HG03196 (cell line): ENCODE measurements around the gene RIT2.

Experiments
- ATAC-seq: cut with Tn5 transposase; IDR thresholded peaks from one replicate; pipeline ENCODE4 v1.9.1; 2021; ENCODE audit not compliant: unreplicated experiment

RIT2 gene

DNA sequence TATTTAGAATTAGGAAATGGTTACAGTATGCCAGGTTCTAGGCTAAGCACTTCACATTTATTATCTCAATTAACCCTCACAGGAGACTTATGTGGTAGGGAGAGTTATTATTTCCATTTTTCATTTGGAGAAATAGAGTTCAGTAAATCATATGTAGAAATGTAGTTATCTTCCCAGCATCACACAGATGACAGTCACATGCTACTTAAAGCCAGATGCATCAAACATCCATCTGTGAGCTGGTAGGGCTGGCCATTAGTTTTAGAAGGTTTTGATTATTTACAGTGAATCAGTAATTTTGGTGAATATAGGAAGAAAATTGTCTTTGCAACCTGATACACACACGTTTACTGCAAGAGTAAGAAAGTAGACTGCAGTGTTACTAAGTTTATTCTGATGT, 97.9 kb downstream of the RIT2 start:
- ATAC-seq = no peak

DNA sequence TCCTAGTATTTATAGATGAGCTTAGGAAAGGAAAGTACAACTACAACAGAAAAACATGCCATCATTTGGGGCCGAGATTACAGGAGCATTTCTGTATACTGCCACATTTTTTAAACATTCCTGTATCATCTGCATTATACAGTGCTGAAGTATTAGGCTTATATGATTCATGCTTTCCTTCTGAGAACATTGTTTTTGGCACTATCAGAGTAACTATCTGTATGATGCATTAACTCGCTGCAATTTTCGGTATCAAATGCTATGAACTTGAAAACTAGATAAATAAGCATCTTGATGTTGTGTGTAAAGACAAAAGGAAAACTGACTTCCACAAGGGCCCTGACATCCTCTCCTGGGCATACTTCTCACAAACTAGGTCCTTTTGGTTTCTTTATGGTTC, 102.0 kb downstream of the RIT2 start:
- ATAC-seq = no peak

DNA sequence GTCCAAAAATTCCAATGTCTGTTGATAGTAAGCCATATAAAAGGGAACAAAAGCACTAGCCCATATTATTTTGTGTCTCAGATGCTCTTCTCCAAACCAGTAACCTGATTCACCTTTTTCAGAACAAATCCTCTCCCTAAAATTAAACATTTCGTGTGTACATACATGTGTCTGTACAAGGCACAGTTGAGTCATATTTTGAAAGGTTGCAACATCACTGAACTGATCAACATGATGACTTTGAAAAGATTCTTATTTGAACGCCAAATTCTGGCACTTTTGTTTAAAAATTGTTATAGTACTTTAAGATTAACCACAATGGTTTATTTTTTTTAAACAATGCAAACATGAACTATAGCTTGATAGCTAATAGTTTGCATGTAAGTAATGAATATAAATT, 102.5 kb downstream of the RIT2 start:
- no peak for ATAC-seq

DNA sequence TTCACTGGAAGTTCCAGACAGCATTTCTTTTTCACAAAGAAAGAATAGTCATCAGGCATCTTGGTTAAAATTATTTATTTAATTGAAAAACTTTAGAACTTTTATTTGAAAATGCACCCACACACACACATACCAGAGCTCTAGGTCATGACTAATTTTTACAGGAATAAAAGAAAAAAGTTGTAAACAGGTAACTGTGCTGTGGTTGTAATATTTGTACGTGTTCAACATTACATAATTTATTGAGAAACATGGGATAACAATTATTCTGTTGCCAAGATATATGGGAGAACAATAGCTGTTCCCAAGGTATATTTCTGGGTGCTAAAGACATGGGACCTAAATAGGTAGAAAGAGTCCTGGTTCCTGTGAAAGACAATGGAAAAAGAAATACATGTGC, 104.9 kb downstream of the RIT2 start:
- no peak for ATAC-seq

DNA sequence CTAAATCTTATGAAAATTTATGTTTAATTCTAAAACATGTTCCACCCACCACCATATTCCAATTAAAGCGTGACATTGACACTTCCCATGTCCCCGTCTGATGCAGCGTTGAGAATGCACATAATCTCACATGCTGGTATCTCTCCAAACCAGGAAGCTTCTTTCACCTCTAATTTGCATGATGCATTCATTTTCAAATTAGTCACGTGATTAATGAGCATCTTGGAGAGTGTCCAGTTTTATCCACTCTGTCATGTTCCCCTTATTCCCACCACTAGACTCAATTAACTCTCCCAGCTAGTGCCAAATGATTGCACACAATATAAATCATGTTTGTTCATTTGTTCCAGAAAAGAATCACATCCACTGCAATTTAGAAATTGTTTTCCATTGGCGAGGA, 105.8 kb downstream of the RIT2 start:
- ATAC-seq = no peak

DNA sequence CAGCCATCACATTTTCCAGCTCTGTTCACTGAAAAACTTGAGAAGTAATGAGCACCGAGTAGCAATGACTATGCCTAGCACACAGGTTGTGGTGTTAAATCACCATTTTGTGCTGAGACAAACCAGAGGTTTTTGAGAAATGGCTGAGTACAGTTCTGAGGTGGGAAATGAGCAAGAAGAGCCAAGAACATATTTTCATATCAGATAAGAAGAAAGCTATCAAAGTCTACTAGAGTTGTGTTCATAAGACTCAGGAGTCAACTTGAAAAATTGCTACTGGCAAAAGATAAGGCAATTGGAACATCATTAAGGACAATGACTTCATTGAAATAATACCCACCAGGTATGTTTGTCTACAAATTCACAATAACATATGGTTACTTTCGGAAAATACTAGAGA, 108.1 kb downstream of the RIT2 start:
- ATAC-seq = no peak

DNA sequence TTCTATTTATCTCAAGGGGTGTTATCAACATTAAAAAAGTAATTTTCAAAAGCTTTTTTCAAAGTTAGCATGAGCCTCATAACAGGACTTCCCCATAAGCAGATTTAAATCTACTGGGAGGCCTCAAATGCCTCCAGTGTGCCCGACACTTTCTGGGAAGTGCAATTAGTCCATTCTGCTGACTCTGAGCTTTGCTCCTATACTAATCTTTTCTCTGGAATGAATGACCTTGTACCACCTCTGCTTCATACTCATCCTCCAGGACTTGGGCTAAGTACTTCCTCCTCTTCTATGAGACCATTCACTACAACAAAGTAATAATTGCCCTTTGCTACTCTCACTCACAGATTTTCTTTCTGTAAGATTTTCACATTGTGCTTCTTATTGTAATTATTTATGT, 111.1 kb downstream of the RIT2 start:
- no peak for ATAC-seq

DNA sequence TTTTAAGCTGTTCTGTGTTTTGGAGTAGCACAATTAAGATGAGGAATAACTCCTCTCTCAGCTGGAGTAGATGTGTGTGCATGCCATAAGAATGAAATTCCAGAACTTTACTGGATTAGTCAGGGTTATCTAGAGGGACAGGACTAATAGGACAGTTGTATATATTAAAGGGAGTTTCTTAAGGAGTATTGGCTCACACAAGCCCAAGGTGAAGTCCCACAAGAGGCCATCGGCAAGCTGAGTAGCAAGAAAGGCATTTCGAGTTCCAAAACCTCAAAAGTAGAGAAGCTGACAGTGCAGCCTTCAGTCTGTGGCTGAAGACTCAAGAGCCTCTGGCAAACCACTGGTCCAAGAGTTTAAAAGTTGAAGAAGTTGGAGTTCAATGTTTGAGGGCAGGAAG, 113.7 kb downstream of the RIT2 start:
- no peak for ATAC-seq

DNA sequence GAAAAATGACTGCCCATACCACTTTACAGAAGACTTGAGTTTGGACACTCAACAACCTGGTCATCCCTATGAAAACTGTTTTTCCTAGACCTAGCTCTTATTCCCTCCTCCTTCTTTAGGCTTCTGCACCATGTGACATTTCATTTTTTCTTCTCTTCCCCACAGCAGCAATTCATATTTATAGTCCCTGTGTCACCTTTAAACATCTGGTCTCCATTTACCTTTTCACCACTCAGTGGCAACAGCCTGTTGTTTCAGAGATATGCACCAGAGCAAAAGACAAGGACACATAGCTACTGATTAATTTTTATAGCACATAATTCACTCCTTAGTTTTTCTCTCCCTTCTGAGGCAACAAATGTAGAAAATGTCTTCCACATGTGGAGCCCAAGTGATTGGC, 118.7 kb downstream of the RIT2 start:
- no peak for ATAC-seq

DNA sequence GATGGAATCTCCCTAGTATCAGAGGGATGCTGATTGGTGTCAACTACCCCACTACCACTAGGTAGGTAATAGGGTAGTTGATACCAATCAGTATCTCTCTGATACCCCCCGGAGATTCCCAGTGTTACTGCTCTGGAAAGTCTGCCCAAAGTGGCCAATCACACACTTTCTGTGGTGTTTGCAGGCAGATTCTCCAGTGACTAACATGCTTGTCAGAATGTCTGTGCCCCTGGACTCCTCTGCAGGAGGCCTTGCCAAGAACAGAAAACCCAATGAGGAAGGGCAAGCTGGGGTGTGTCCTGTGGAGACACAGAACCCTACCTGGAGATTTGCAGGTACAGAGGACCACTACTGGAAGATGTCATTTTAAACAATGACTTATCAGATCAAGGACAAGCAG, 135.1 kb downstream of the RIT2 start:
- ATAC-seq = no peak

DNA sequence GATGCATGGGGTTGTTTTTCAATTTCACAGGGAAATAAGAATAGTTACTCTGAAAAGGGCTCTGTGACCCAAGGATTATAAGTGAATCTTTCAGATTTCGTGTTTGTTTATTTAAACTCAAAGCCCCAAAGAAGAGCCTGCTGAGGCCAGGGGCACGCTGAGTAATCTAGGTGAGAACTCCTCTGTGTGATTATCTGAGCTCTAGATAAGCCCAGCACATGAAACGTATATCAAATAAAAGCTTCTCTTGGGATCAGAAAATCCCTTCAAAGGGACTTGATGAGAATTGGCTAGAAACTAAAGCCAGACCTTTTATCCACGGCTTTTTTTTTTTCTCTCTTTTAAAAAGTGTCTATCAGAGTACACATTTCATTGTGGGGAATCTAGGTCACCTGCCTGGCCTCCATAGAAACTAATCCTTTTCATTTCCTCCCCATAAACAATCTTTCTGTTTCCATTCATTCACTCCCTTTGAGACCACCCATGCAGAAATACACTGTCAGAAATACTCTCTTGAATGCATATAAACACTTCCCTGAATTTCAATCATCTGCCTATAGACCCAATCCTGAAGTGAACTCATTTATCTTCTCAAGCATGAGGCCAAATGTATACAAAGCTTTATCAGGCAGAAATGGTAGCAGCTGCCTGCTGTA, 137.4 kb downstream of the RIT2 start:
- no peak for ATAC-seq

DNA sequence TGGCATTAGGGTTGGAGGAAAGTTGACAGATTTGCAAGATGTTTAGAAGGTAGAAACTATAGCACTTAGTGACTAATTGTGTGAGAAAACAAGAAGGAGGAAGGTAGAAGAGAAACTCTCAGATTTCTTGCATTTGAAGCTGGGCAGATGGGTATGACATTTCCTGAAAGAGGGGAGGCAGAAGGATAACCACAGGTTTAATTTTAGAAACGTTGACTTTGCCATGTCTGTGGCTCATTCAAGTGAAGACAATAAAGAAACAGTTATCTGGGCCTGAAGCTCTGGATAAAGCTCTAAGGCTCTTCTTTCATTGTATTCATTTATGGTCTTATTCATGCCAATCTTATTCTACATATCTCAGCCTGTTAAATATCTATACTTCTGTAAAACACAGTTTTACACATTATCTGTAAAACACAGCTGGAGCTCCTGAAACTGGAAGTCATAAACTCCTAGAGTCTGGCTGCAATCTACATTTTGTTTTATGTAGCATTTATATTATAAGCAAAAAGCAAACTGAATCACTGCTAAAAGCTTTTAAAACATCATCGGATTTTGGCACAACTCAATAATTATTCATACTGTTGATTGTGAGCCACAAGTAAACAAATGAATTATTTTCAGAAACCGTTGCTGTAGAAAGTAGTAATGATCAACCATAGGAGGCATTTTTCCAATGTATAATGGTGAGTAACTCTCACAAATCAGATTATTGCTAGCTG, 138.5 kb downstream of the RIT2 start:
- no peak for ATAC-seq

DNA sequence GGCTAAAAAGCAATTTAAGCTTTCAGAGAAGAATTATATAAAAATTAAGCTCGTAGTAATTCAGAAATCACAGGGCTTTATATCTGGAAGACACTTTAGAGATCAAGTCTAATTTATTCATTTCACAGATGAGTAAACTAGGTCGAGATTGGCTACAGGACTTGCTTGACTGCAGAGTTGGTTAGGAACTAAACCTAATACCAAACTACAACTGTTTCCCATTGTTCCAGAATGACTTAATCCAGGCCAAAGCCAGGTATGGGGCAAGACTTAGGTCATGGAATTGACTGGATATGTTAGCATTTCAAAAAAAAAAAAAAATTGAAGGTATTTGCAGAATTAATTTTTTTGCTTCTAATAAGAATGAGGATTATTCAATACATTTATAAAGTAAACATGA, 146.1 kb downstream of the RIT2 start:
- no peak for ATAC-seq

DNA sequence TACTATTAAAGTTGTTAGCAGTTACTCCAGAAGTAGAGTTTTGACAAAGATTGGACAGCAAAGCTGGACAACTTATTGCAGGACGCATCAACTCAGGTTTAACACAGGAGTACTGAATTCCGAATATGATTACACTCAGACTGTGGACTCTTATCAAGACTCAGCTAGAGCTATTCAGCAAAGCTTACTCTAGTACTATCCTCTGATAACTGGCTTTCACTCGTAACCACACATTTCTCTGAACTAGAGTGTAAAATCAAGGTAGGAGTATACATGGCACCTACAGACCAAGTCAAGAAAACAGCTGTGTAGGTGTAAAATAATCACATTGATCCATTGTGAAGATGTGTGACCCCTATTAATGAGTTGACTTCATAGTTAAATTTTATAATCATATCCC, 154.2 kb downstream of the RIT2 start:
- no peak for ATAC-seq

DNA sequence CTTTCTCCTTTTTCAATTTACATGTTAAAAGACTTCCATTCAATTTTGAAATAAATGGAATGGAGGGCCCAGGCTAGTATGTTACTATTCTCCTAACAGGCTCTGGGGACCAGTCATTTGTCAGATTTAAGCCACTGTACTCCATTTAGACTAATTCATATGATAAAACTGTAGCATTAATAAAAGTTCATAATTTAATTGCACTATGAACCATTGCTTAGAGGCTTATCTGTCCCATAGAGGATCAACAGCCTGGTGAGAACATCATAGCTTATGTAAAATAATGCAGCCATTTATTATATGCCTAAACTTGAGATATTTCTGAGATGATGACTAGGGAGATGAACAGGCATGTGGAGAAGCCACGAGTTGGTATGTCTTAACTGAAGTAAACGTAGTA, 156.0 kb downstream of the RIT2 start:
- no peak for ATAC-seq

DNA sequence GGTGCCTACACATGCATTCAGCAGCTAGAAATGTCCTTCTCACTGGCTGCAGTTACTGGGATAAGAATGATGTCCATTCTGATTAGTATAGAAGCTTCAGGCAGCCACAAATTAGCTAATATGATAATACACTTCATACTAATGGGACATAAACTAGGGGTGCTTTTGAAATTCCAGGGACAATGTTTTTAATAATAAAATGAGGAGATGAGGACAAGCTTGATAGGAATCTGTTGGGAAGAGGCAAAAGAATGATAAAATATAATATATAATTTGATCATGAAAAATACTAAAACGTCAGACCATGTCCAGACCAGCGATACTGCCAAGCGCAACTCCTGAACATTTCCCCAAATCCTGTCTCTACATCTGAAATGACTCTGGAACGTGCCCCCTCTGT, 157.1 kb downstream of the RIT2 start:
- no peak for ATAC-seq

DNA sequence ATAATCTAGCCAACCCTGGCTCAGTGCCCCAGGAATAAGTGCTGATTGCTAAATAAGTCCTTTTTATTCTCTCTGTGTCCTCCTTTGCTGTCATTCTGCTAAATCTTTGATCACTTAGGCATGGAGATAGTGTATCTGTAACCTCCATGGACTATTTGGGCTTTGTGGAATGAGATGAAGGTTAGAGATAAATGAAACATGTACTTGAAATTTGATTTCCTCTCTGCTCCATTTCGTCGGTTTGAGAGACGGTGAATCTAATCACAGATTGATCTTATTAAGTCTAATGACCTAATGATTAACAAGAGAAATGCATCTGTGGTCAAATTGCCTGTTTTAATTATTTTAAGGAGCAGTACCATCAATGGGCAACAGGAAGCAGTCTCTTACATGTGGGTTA, 159.2 kb downstream of the RIT2 start:
- no peak for ATAC-seq

DNA sequence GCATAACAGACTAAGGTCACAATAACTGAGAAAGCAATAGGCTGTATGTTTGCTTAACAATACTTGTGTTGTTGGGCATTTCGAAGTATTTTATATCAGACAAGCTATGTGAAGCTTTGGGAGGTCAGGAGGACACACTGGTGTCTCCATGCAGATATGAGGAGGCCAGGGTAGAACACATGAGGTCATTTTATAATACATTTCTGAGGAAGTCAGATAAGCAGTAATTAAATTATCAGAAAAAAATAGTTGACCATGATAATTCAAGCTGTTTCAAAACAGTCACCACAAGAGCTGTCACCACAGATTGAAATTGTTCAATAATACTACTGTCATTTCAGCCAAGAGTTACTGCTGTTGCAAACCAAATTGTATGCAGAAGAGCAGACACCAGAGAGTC, 160.6 kb downstream of the RIT2 start:
- no peak for ATAC-seq

DNA sequence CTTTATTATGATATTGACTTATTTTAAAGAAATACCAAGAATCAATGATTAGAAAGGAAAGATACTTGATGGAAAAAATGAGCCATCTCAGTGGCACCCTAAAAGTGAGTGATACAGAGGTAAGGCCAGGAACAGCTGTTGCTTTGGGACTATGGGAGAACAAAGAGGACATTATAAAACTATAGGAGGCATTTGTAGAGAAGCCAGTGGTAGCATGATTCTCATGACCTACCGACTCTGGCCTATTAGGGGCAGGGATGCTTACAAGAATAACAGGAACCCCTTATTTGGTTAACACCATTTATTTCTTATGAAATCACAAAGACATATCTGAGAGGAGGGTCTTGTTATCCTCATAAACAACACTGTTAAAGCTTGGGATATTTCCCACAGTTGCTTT, 162.2 kb downstream of the RIT2 start:
- ATAC-seq = no peak

DNA sequence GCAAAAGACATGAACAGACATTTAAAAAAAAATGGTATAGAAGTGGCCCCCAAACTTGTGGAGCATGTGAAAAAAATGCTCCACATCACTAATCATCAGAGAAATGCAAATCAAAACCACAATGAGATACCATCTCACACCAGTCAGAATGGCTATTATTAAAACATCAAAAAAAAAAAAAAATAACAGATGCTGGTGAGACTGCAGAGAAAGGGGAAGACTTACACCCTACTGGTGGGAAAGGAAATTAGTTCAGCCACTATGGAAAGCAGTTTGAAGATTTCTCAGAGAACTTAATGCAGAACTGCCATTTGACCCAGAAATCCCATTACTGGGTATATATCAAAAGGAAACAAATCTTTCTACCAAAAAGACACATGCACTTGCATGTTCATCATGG, 164.8 kb downstream of the RIT2 start:
- no peak for ATAC-seq

DNA sequence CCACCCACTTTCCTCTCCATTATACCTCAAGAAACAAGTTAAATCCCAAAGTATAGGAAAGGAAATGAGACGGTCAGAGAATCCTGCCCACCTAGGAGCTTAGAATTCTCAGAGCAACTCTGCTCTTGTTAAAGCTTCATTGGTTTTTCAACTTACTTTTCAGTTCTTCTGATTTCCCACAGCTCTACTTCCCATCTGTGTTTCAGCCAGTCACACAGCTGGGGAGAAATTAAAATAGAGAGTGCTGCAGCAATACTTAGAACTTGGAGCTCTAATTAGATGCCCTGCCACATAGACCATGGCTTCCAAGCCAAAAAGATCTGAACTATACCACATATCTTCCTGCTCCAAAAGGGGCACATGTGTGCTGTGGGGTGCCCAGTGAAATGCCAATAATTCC, 166.7 kb downstream of the RIT2 start:
- ATAC-seq = no peak

DNA sequence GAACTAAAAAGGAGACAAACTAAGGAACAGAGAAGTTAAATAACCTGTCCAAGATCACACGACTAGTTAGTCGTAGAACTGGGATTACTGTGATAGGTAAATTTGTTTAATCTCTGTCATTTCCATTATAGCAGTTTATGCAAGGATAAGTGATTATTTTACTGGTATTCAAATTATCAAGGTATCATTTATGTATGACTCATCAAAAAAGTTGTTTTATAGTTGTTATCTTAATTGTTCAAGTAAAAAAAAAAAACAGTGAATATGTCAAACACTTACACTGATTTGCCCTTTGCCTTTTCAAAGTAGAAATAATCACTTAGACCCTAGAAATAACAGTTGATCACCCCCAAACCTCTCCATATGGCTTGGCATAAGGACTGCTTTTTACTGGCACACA, 173.6 kb downstream of the RIT2 start:
- ATAC-seq = no peak

DNA sequence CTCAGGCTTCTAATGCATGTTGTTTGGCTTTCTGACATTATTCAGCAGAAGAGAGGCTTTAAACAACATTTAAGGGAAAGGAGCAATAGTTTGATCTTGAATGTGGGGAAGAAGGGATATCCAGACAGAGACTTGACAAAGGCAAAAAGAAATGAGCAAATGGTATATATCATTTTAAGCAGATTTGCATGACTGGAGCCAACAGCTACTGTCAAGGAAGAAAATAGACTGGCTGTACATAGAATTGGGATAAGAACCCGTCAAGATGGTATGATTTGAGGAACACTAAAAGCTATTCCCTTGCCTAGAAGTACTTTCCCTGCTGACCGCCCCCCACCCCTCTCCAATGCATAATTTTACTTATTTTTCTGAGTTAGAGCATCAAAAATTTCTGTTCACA, 174.5 kb downstream of the RIT2 start:
- no peak for ATAC-seq
